ENCODE data around the gene HECTD1.
"Not testable (repeated sequence)": the region's sequence is repeated elsewhere in the genome, so short reads cannot be mapped to it uniquely, and the experiment has no call there.

HECTD1 gene

DNA sequence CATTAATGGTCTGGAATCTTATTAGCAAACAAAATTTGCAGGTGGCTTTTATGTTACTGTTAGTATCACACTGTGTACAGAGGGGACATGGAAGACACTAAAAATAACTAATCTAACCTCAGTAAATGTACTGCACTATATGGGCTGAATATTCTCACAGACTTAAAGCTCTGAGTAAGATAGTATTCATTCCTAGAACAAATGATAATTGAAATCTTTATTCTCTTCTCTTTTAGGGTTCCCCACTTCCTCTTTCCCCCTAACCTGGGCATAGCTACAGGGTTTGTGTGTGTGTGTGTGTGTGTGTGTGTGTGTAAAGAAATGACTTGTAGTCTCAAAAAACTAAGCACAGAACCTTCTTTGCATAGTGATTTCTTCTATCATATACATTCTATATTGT is 21.4 kb upstream of the HECTD1 start:
- FAIRE-seq (no peak), DNase-seq (ENCODE audit: low spot score) (no peak)

DNA sequence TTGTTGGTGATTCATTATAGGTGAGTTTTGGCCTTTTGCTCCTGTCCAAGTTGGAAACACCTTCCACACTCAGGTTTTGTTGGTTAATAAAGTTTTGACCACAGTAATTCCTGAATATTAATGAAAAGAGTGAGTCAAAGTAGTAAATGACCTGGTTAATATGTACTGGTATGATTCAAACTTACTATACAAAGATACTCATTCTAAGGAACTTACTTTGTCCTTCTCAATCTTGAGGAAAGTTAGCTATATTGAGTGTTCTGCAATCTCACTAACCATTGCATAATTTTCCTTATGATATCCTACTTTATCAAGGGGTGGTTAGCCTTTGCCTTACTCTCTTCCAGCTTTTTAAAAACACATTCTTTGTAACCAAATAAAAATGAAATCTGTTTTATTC is 20.9 kb upstream of the HECTD1 start:
- FAIRE-seq (no peak), DNase-seq (ENCODE audit: low spot score) (no peak)

DNA sequence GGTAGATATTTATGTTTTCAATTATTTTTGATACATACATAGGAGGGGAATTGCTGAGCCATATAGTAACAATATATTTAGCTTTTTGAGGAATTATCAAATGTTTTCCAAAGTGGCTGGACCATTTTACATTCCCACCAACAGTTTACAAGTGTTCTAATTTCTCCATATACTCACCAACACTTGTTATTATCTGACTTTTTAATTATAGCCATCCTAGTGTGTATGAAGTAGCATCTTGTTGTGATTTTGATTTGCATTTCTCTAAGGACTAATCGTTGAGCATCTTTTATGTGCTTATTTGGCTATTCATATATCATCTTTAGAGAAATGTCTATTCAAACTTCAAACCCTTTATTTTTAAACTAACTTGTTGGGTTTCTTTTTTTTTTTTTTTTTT is 17.2 kb upstream of the HECTD1 start:
- no peak for DNase-seq (ENCODE audit: low spot score)
- FAIRE-seq, result no peak

DNA sequence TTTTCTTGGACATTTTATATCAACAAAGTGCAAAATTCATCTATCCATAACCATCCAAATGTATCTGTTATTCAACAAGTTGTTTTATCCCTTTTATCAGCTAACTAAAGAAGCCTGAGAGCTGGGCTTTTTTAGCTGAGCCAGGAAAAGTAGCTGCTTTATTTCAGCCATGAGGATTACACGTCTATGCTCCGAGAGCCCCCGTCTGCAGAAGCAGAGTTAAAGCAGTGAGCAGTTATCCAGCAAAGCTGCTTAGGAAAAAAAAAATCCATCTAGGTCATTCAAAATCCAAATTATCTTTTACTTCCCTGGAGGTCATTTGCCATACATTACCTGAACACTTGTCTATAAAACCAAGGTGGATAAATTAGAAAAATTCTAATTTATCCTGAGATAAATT is 15.7 kb upstream of the HECTD1 start:
- no peak for FAIRE-seq

DNA sequence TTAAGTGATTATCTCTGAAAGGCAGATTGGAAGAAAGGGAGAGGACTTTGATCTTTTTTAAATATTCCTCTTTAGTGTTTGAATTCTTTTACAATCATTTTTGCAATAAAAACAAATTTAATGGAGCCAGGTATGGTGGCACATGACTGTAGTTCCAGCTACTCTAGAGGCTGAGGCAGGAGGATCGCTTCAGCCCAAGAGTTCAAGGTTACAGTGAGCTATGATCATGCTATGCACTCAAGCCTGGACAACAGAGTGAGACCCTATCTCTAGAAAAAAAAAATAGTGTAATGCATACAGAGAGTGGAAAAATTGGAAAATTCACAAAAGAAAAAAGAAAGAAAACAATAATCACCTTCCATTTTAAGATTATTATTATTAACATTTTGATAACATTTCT is 15.2 kb upstream of the HECTD1 start:
- no peak for FAIRE-seq
- no peak for DNase-seq (ENCODE audit: low spot score)

More for the DNA sequence above, 15.7 kb upstream of the HECTD1 start:
- DNase-seq (ENCODE audit: low spot score), result no peak

DNA sequence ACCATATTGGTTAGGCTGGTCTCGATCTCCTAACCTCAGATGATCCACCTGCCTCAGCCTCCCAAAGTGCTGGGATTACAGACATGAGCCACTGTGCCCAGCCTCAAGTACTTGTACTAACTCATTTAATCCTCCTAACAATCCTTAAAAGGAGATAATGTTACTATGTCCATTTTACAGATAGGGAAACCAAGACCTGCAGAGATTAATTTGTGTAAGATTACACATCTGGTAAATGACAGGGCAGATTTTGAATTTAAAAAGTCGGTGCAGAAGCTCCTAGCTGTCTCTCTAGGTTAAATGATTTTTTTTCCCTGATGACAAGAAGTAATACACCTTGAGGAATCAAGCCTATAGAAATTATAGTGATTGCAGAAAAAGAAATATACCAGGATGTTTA is 13.7 kb upstream of the HECTD1 start:
- DNase-seq (ENCODE audit: low spot score) (no peak), FAIRE-seq (no peak)

DNA sequence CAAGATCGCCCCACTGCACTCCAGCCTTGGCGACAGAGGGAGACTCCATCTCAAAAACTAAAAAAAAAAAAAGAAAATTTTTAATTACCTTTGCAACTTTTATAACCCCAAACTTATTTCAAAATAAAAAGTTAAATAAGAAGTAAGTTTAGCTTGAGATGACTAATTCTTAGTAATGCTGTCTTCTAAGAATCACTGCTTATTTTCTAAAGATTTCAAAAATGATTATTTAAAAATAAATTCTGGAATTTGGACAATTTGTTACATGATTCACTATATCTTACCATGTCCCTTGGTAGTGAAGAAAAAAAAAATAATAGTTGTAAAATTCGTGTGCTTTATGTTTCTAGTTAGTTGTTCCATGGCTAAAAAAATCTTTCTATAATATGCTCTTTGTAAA is 11.6 kb upstream of the HECTD1 start:
- no peak for DNase-seq (ENCODE audit: low spot score)
- no peak for FAIRE-seq

DNA sequence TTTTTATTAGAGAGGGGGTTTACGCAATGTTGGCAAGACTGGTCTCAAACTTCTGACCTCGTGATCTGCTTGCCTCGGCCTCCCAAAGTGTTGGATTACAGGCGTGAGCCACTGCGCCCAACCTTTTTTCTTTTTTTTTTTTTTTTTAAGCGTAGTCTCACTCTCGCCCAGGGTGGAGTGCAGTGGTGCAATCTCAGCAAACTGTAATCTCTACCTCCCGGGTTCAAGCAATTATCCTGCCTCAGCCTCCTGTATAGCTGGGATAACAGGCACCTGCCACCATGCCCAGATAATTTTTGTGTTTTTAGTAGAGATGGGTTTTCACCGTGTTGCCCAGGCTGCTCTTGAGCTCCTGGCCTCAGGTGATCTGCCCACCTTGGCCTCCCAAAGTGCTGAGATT is 8.8 kb upstream of the HECTD1 start:
- no peak for FAIRE-seq
- DNase-seq (ENCODE audit: low spot score), result no peak

DNA sequence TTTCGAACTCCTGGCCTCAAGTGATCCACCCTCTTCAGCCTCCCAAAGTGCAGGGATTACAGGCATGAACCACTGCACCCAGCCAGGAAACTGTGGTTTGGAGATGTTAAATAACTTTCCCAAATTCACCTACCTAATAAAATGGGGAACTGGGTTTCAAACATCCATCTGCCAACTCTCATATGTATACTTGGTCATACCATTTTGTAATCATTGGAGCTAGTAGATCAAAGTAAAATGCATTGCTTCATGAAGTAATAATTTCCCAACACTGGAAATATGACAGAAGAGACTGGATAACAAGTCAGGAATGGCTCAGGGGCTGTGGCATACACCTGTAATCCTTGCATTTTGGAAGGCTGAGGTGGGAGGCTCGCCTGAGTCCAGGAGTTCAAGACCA is 5.3 kb upstream of the HECTD1 start:
- DNase-seq (ENCODE audit: low spot score) (no peak), FAIRE-seq (no peak)

DNA sequence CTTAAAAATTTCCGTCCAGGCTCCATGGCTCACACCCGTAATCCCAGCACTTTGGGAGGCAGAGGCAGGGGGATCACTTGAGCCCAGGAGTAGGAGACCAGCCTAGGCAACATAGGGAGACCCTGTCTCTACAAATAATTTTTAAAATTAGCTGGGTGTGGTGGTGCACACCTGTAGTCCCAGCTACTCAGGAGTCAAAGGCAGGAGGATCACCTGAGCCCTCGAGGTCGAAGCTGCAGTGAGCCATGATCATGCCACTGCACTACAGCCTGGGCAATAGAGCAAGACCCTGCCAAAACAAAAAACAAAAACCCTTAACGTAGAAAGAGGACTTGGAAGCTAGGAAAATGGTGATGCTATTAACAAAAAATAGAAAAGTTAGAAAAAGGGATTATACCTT is 2.0 kb upstream of the HECTD1 start:
- FAIRE-seq (no peak), DNase-seq (ENCODE audit: low spot score) (no peak)

DNA sequence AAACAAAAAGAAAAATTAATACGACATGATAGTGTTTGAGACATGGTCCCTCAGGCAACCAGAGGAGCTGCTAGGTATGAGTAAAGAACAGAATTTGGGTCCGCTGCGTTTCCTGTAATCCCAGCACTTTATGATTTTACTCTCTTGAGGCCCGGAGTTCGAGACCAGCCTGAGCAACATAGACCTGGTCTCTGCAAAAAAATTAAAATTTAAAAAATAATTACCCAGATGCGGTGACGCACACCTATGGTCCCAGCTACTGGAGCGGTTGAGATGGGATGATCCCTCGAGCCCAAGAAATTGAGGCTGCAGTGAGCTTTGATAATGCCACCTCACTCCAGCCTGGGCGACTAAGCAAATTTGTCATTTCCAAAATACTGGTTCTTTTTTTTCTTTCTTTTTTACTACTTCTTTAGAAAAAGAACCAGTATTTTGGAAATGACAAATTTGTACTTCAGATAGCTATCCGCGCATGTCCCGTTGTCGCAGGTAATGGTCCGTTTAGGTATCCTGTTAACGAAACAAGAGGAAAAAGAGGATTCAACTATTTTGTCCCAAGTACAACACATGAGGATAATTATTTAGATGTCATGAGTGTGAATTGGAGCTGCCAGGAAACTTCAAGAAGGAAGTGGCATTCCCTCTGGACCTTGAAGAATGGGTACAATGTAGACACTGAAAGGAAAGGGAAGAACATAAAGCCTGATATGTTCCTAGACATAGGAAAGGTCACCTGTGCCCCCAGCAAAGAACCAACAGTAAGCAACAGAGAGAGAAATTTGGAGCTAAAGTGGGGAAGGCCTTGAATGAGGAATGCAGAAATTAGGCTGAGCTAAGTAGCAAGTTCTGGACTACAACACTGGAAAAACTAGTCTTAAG is 1.2 kb upstream of the HECTD1 start:
- FAIRE-seq (no peak), DNase-seq (ENCODE audit: low spot score) (no peak)

DNA sequence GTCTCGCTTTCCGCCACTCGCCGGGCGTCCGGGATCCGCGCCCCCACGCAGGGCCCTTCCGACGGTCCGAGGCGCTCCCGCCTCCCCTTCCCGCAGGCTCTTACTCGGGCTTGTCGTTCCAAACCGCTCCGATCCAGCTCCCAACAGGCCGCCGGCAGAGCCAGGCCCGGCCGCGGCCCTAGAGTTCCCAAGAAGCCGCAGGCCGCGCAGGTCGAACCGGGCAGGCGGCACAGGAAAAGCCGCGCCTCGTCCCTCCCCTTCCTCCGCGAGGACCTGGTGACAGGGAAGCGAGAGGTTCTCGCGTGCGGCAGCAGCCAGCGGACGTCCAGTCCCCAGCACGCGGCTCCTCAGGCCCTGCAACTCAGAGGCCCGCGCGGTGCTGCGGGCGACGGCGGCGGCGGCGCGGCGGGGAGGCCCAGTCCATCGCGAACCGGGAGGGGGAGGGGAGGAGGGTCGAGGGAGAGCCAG is 272 bp downstream of the HECTD1 start:
- FAIRE-seq, result no peak

DNA sequence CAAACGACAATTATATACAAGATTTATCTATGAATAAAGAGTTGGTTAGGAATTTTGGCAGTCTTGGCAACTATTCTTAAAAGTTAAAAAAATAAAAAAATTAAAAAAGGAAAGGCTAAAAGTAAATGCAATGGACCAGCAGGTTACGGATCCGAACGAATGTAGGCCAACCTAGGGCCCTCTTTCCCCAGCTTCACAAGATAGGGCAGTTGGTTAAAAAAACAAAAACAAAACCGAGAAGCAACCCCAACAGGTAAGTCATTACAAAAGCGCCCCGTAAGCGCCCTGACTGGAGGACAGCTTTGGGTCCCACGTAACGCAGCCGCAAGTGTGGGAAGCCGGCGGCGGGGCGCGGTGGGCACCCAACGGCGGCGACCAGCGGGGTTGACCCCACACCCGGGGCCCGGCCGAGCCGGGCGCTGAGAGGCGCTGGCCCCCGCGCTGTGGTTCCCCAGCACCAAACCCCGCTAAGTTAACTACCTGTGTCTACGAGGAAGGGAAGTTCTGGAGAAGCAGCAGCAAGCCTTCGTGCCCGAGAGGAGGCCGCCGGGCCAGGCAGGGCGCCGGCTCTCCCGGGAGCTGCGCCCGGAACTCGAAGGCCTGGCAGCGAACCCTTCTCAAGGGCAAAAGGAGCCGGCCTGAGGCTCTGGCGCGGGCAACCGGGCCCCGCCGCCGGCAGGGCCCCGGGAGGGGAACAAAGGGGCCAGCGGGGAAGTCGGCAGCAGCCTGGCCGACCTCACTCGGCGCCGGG is 882 bp downstream of the HECTD1 start:
- FAIRE-seq, result no peak
- DNase-seq (ENCODE audit: low spot score), result peak; percentile 29

More for the DNA sequence above, 272 bp downstream of the HECTD1 start:
- DNase-seq (ENCODE audit: low spot score), result no peak

DNA sequence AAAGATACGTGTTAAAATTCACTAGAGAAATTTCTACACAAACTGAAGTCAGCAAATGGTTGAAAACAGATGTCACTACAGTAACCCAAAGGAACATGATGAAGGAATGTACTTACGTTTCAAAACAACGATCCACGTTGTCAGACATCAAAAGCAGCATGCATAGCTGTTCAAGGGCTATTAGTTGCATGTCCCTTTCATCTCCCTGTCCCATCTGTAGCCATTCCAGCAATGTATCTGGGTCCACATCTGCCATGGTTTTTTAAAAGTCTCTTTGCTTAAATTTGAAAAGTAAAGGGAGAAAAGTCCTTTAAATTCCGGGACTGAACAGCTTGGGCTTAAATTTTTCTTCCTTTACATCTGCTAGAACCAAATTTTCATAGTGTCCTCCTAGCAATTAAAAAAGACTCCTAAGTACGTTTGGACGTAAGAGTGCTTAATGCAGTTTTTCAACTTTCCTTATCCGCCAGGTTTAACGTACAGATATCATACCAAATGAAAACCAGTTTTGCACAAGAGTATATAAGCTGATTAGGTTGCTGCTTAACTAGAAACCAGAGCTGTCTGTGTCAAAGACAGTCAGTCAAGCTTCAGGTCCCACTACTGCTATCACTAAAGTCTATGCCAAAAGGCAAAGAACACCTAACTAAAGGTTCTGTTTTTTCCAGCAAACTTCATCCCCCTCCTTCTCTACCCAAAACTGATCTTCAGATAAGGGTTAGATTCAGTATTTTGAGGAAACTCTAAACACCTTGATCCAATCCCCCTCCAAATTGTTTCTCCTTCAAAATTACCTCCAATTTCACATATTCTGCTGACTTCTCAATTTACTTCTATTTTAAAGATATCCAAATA is 1.7 kb downstream of the HECTD1 start:
- no peak for FAIRE-seq
- DNase-seq (ENCODE audit: low spot score), result peak; percentile 9

DNA sequence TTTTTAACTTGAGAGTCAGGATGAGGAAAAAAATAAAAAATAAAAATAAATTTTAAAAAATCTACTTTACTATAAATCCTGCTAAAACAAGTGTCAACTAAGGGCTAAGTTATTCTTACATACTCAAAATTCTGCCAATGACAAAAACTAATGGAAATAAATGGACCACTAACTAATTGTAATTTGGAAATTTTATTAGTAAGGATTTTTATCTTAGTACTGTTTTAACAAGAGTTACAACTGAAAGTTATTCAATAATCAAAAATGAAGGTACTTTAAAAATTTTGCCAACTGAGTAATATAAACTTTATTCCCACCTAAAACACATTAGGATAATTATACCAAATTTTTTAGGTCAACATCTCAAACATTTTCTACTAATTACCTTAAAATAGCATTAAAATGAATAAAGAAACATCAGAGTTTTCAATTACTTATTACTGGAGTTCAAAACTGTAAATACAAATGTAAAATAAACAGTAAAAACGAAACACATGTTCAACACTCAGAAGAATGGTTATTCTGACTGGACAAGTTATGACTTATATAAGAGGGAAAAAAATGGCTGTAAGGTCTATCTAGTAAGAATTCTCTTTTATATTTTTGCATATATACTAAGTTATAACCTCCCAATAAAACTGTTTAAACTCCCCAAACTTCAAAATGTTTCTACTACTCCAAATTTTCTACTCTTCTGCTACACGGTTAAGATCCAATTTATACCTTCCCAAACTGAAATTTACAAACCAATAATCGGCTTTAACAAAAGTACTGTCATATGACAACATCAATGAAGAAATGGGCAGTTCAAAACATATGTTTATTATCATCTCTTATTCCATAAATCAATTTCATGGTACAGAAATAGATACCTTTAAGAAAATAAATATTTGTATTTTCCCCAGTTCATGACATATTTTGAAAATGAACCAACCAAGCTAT is 2.7 kb downstream of the HECTD1 start:
- no peak for FAIRE-seq

DNA sequence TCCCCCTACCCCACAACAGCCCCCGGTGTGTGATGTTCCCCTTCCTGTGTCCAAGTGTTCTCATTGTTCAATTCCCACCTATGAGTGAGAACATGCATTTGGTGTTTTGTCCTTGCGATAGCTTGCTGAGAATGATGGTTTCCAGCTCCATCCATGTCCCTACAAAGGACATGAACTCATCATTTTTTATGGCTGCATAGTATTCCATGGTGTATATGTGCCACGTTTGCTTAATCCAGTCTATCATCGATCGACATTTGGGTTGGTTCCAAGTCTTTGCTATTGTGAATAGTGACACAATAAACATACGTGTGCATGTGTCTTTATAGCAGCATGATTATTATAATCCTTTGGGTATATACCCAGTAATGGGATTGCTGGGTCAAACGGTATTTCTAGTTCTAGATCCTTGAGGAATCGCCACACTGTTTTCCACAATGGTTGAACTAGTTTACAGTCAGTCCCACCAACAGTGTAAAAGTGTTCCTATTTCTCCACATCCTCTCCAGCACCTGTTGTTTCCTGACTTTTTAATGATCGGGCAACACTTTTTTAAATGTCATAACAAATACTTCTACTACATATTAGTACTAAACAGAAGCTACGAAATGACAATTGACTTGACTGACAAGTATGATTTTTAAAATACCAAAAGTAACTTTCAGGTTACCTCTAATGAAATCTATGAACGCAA is 3.5 kb downstream of the HECTD1 start:
- FAIRE-seq; DNase-seq (ENCODE audit: low spot score): not testable (repeated sequence)

More for the DNA sequence above, 2.7 kb downstream of the HECTD1 start:
- no peak for DNase-seq (ENCODE audit: low spot score)

DNA sequence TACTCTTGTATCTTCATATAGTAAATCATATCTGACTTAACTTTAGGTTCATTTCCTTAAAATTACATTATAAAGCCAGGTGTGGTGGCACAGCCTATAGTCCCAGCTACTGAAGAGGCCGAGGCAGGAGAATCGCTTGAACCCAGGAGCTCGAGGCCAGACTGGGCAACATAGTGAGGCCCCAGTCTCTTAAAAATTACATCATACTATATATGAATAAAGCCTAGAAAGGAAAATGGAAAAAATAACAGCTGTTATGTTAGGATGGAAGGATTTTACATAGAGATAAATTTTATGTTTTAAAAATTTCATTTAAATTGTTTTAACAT is 4.2 kb downstream of the HECTD1 start:
- no peak for DNase-seq (ENCODE audit: low spot score)
- FAIRE-seq, result no peak

DNA sequence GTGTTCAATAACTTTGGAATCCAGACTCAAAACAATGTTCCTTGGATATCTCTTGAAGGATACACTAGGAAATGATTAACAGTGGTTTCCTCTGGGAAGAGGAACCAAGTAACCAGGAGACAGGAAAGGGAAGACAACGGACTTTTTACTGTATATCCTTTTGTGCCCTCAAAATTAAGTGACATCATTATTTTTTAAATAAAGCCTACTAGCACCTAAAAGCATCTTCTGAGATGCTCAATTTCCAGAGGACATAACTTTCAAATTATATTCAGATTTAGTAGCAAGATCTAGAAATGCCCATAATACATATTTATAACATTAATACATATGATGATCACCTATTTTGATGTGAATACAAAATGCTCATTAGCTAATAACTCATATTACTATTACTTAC is 6.5 kb downstream of the HECTD1 start:
- no peak for FAIRE-seq
- no peak for DNase-seq (ENCODE audit: low spot score)

DNA sequence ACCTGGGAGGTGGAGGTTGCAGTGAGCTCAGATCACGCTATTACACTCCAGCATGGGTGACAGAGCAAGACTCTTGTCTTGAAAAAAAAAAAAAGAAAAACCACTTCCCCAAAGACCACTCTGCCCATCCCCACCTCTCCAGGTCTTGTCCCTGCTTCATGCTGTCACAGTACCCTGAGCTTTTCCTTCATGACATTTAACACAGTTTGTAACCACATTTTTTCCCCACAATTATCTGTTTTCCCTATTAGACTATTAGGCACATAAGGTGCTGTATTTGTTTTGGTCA is 6.9 kb downstream of the HECTD1 start:
- DNase-seq (ENCODE audit: low spot score) (no peak), FAIRE-seq (no peak)

DNA sequence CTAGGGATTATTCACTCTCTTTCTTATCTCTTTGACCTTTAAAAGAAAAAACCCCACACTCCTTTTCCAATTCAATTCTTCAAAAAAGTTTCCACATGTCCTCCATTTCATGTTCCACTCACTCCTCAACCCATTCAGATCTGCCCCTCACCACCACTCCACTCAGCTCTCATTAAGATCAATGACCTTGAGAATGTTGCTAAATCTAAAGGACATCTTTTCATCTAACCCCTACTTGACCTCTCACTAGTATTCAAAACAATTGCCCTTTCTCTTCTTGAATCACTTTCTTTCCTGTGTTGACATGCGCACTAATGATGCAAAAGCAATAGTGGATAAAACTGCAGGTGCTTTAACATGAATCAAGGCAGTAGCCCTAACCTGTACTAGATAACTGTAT is 9.9 kb downstream of the HECTD1 start:
- no peak for FAIRE-seq
- no peak for DNase-seq (ENCODE audit: low spot score)
